Measurements from ENCODE around the gene ZNF302.

The ZNF302 gene

GRCh38 chr19:34692549-34692948 lies 15.1 kb downstream of the ZNF302 start:
- intact Hi-C loops (cut with DNase I; ENCODE audit: low total_unique reads), result no loop called here
- H3K27ac ChIP-seq, result no peak overlapping the region
- no peak overlapping the region for H3K4me3 ChIP-seq
- DNase-seq, result no peak
- TF ChIP-seq CTCF (IDR thresholded peaks at IDR 0.05), result no peak
- H3K4me1 ChIP-seq, result no peaks in the 10 kb centered on the region
- peaks cover 0 to 23% (median 15%) of the 10 kb centered on the region in 3 donors for H3K9me3 ChIP-seq
- H3K36me3 ChIP-seq, result no peaks in the 10 kb centered on the region
- no peaks in the 10 kb centered on the region for H3K27me3 ChIP-seq

- H3K36me3 ChIP-seq, result no peaks in the 10 kb centered on the region
- no peaks in the 10 kb centered on the region for H3K27me3 ChIP-seq
- TF ChIP-seq CTCF (IDR thresholded peaks at IDR 0.05), result no peak
- DNase-seq, result no peak
- intact Hi-C loops (cut with DNase I; ENCODE audit: low total_unique reads), result no loop called here
- H3K4me1 ChIP-seq, result no peaks in the 10 kb centered on the region
- H3K27ac ChIP-seq, result no peak overlapping the region
- H3K9me3 ChIP-seq, result peaks cover 0 to 2% (median 0%) of the 10 kb centered on the region in 3 donors
- no peak overlapping the region for H3K4me3 ChIP-seq
Observed at GRCh38 chr19:34707661-34708060, 30.2 kb downstream of the ZNF302 start.

- Histone ChIP-seq H3K4me1 (no peaks in the 10 kb centered on the region), H3K27me3 (no peaks in the 10 kb centered on the region), H3K9me3 (peaks cover 0 to 5% (median 2%) of the 10 kb centered on the region in 3 donors), H3K4me3 (no peak overlapping the region), H3K36me3 (no peaks in the 10 kb centered on the region), H3K27ac (no peak overlapping the region)
- DNase-seq, result no peak
- TF ChIP-seq CTCF (IDR thresholded peaks at IDR 0.05), result no peak
- intact Hi-C loops (cut with DNase I; ENCODE audit: low total_unique reads), result loop anchor here (2.0 kb wide), 1 partner anchor 75 kb away; no protein-coding TSS in a partner anchor
Observed at GRCh38 chr19:34711890-34712289, 34.4 kb downstream of the ZNF302 start.

- no peak overlapping the region for H3K4me3 ChIP-seq
- no peaks in the 10 kb centered on the region for H3K36me3 ChIP-seq
- DNase-seq, result peak in 1 of 2 donors; percentile 36
- no peaks in the 10 kb centered on the region for H3K4me1 ChIP-seq
- H3K9me3 ChIP-seq, result peaks cover 0 to 5% (median 0%) of the 10 kb centered on the region in 3 donors
- intact Hi-C loops (cut with DNase I; ENCODE audit: low total_unique reads), result loop anchor here (2.0 kb wide), 1 partner anchor 76 kb away; no protein-coding TSS in a partner anchor
- H3K27me3 ChIP-seq, result no peaks in the 10 kb centered on the region
- TF ChIP-seq CTCF (IDR thresholded peaks at IDR 0.05), result peak; percentile 71 to 85
- no peak overlapping the region for H3K27ac ChIP-seq
Observed at GRCh38 chr19:34712395-34713261, 35.1 kb downstream of the ZNF302 start.

GRCh38 chr19:34713262-34713637 lies 35.8 kb downstream of the ZNF302 start:
- no peak for TF ChIP-seq CTCF (IDR thresholded peaks at IDR 0.05)
- Histone ChIP-seq H3K9me3 (peaks cover 0 to 5% (median 0%) of the 10 kb centered on the region in 3 donors), H3K27ac (no peak overlapping the region), H3K36me3 (no peaks in the 10 kb centered on the region), H3K27me3 (no peaks in the 10 kb centered on the region), H3K4me3 (no peak overlapping the region), H3K4me1 (no peaks in the 10 kb centered on the region)
- intact Hi-C loops (cut with DNase I; ENCODE audit: low total_unique reads), result loop anchor here (2.0 kb wide), 1 partner anchor 76 kb away; no protein-coding TSS in a partner anchor
- DNase-seq, result no peak
